UCSD-AML1 (cell line): ENCODE measurements around the gene PHACTR3.
"Not testable (repeated sequence)": the region's sequence is repeated elsewhere in the genome, so short reads cannot be mapped to it uniquely, and the experiment has no call there.

Experiments
- DNase-seq: peaks from one replicate; lab custom pipeline; 2025; ENCODE audit not compliant: unreplicated experiment; lab: John Stamatoyannopoulos, UW

PHACTR3 gene

DNA sequence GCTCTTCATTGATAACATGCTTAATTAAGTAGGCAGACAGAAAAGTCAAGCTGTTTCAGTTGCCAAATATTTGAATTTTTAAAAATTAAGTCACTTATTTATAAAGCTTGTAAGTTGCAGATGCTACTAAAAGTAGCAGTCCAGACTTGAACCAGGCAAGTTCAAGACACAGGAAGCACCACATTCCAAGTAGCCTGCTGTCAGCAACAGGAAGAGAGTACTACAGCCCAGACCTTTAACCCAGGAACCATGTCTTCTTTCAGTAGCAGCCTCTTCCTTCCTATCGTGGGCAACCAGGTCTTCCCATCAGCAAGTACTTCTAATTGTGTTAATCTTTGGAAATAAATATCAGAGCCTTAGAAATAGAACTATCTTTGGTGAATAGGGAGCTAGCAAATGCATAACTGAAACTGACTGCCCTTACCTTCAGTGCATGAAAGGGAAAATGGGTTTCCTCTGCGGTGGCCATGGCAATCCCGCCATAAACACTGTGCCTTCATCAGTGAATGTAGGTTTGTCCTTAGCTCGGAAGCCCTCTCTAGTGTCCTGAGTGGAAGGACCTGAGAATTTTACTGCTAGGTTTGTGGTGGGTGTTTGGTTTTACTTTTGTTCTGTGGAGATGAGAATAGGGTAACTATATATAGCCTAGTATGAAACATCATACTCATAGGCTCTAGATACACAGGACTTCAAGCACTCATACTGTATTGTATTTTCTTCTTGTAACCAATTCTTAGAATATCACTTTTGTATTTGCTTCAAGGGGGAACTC is 233.5 kb downstream of the PHACTR3 start:
- DNase-seq, result no peak

DNA sequence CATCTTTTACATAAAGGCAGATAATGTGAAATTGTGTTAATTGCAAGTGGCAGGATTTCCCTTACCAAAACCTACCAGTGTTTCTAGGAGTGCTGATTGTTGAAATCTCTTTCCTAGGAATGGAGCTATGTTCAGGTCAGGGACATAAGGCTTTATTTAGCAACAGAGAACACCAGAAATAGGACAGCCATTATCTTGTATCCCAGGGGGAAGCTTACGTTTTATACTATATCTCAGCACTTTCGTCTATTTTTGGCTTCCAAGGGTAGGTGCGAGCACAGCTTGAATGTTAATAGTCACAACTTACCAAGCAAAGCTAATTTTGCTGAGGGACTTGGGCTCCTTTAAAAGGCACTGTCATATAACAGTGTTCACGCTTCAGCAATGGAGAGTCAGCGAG is 235.1 kb downstream of the PHACTR3 start:
- no peak for DNase-seq

- DNase-seq, result no peak
Observed at GRCh38 chr20:59845472-59845871, 241.1 kb downstream of the PHACTR3 start.

GRCh38 chr20:59848182-59848581 is 243.8 kb downstream of the PHACTR3 start:
- DNase-seq, result no peak

GRCh38 chr20:59850018-59850641 is 245.8 kb downstream of the PHACTR3 start:
- DNase-seq, result no peak

DNA sequence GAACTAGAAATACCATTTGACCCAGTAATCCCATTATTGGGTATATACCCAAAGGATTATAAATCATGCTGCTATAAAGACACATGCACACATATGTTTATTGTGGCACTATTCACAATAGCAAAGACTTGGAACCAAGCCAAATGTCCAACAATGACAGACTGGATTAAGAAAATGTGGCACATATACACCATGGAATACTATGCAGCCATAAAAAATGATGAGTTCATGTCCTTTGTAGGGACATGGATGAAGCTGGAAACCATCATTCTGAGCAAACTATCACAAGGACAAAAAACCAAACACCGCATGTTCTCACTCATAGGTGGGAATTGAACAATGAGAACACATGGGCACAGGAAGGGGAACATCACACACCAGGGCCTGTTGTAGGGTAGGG is 252.2 kb downstream of the PHACTR3 start:
- DNase-seq, result not testable (repeated sequence)

GRCh38 chr20:59856941-59857340 is 252.6 kb downstream of the PHACTR3 start:
- not testable (repeated sequence) for DNase-seq

DNA sequence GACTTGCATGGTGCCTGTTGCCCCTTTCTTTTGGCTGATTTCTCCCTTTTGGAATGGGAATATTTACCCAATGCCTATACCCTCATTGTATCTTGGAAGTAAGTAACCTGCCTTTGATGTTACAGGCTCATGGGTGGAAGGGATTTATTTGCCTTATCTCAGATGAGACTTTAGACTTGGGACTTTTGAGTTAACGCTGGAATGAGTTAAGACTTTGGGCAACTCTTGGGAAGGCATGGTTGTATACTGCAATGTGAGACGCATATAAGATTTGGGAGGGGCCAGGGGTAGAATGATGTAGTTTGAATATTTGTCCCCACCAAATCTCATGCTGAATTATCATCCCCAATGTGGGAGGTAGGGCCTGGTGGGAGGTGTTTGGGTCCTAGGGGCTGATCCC is 253.6 kb downstream of the PHACTR3 start:
- no peak for DNase-seq

DNA sequence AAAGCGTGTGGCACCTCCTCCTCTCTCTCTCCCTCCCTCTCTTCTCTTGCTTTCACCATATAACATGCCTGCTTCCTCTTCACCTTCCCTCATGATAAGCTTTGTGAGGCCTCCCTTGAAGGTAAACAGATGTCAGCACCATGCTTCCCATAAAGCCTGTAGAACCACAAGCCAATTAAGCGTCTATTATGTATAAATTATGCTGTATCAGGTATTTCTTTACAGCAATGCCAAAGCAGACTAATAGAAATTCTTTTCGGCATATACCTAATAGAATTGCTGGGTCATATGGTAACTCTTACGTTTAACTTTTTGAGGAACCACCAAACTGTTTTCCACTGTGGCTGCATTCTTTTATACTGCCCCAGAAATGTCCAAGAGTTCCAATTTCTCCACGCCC is 254.1 kb downstream of the PHACTR3 start:
- DNase-seq, result no peak

DNA sequence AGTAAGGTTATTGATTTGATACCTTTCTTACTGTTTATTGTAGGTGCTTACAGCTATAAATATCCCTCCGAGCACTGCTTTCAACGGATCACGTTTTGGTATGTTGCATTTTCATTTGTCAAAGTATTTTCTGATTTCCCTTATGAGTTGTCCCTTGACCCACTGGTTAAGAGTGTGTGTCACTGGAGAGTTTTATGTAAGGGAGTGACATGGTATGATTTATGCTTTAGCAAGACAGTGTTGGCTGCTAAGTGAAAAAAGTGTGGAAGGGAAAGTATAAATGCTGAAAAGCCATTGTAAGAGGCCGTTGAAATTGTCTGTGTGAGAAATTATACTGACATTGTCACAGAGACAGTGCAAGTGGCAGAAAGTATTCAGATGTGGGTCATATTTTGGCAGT is 257.1 kb downstream of the PHACTR3 start:
- no peak for DNase-seq

DNA sequence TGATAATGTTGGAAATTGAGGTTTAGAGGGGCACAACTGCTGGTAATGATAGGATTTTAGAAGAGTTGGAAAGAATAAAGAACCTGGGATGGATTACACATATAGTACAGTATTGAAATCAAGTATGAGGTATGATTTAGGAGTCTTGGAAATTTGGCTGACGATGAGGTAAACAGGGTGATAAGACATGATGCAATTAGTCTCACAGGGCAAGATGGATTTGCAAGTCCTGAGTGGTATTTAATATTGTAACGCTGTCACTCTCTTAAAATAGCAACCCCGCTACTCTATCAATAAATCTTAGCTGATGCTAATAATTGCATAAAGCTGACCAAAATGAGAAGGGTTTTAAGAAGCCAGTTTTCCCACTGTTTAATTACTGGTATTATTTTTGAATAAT is 258.7 kb downstream of the PHACTR3 start:
- no peak for DNase-seq

- DNase-seq, result no peak
Observed at GRCh38 chr20:59864726-59865125, 260.4 kb downstream of the PHACTR3 start.

DNA sequence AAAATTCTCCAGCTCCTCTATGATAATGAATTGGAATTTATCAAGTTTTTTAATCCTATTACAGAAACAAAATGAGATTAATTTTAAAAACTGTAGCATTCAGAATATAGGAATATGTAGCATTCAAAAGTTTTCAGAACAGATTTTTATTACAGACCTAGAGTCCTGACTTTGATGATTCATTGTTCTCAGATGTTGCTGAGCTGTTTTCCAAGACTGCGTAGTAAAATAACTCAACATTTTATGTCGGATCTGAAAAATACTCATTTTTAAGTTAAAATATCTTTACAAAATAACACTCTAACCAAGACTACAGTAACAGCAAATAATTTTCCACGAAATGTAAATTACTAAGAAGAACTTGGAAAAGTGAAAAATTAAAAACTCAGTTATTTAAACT is 262.0 kb downstream of the PHACTR3 start:
- no peak for DNase-seq

GRCh38 chr20:59871096-59871495 is 266.8 kb downstream of the PHACTR3 start:
- no peak for DNase-seq

DNA sequence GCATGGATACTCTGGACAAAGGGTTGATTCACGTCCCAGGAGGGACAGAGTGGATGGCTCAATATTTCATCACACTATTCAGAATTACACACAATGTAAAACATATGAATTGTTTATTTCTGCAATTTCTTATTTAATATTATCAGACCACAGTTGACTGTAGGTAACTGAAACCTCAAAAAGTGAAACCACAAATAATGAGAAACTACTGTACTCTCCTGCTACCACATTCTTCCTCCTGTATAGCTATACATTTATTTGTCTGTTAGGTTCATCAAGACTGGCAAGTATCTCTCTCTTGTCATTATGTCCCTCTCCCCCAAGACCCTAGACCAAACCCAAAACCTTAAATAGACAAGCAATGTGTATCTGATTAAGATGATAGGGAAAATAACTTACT is 269.1 kb downstream of the PHACTR3 start:
- DNase-seq, result no peak

DNA sequence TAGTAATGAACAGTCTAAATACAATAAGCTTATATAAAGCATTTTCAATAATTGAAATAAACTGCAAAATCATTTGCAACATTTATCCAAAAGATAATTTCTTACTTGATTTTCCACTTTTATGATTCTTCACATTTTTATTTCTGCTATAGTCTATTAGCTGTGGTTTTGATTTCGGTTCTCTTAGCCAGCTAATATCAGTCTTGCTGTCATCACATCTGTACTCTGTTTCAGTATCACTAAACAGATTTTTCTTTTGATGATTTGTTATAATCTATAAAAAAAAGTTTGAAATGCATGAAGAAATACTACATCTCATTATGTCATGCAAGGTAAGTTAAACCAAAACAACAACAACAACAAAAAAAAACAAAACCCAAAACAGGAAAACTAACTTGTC is 275.9 kb downstream of the PHACTR3 start:
- no peak for DNase-seq

DNA sequence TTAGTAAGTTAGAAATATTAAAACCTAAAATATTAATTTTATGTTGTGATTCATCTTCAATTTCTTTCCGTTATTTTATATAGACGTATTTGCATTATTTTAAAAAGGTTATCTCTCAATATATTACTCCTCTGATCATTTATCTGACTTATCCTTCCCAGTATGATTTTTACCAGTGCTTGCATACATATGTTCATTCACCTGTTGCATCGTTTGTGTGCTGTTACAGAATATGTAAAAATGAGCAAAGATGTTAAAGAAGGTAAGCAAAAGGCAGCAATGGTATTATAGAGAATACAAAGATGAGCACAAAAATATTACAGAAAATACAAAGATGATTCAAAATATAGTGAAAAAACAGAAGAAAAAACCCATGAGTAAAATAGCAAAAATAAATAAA is 280.2 kb downstream of the PHACTR3 start:
- DNase-seq, result no peak

GRCh38 chr20:59888050-59888449 is 283.7 kb downstream of the PHACTR3 start:
- no peak for DNase-seq

GRCh38 chr20:59890035-59890434 is 285.7 kb downstream of the PHACTR3 start:
- DNase-seq, result not testable (repeated sequence)

DNA sequence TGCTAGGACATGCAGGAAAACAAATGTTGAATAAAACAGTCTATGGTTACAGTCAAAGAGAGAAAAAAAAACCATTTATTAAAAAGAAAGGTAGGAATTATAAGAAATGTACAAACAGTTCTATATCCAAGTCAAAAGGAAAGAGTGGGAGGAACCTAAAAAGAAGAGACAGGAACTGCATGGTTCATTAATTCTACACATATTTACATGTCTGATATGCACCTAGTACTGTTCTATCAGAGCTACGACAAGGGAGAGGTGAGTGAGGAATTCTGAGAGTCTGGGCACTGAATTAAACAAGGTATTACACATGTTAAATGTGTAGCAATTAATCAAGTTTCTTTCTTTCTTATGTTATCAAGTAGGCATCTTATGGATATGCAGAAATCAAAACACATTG is 287.2 kb downstream of the PHACTR3 start:
- no peak for DNase-seq

DNA sequence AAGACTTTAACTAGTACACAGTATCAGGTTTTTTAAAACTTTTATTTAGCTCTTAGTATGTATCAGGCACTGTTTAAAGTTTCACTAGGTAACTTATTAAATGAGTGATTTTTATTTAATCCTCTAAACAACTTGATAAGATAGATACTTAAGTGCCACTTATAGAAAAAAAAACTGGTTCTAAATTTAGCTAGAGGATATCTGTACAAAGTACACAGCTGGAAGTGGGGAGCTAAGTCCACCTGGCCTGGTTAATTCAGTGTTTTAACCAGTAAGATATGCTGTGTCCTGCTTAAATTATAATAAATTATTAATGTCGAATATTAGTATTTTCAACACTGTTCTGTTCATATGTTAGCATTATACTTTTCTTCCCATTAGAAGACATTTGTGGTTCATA is 291.6 kb downstream of the PHACTR3 start:
- DNase-seq, result no peak
